ENCODE data around the gene SNTN. TPM values are rescaled to one million over a fixed set of nuclear protein-coding genes. Genes with fewer than 3 reads are reported as not detected.

Gene SNTN
- total RNA-seq, 1 donor from 2014 or later: not detected

GRCh38 chr3:63662500-63662899 lies 10.0 kb downstream of the SNTN start:
- Mint-ChIP-seq H3K9me3 (ENCODE audit: low read depth) (no peaks in the 10 kb centered on the region), H3K36me3 (ENCODE audit: low read depth) (no peaks in the 10 kb centered on the region), H3K4me3 (ENCODE audit: unreplicated experiment) (no peak overlapping the region), H3K27me3 (ENCODE audit: low read depth) (peaks cover 6% of the 10 kb centered on the region), H3K4me1 (ENCODE audit: low read depth) (no peaks in the 10 kb centered on the region), H3K27ac (ENCODE audit: unreplicated experiment) (no peak overlapping the region)
- TF ChIP-seq CTCF (IDR thresholded peaks at IDR 0.05): no peak
- DNase-seq (ENCODE audit: low spot score): no peak

GRCh38 chr3:63670544-63670943 lies 18.1 kb downstream of the SNTN start:
- no peak for DNase-seq (ENCODE audit: low spot score)
- no peaks in the 10 kb centered on the region for H3K4me1 Mint-ChIP-seq (ENCODE audit: low read depth)
- H3K27me3 Mint-ChIP-seq (ENCODE audit: low read depth): peaks cover 8% of the 10 kb centered on the region
- H3K36me3 Mint-ChIP-seq (ENCODE audit: low read depth): no peaks in the 10 kb centered on the region
- no peak overlapping the region for H3K27ac Mint-ChIP-seq (ENCODE audit: unreplicated experiment)
- no peak overlapping the region for H3K4me3 Mint-ChIP-seq (ENCODE audit: unreplicated experiment)
- H3K9me3 Mint-ChIP-seq (ENCODE audit: low read depth): no peaks in the 10 kb centered on the region
- TF ChIP-seq CTCF (IDR thresholded peaks at IDR 0.05): no peak

GRCh38 chr3:63673111-63673510 lies 20.6 kb downstream of the SNTN start:
- Mint-ChIP-seq H3K27ac (ENCODE audit: unreplicated experiment) (no peak overlapping the region), H3K27me3 (ENCODE audit: low read depth) (peaks cover 8% of the 10 kb centered on the region), H3K4me1 (ENCODE audit: low read depth) (no peaks in the 10 kb centered on the region), H3K4me3 (ENCODE audit: unreplicated experiment) (no peak overlapping the region), H3K36me3 (ENCODE audit: low read depth) (no peaks in the 10 kb centered on the region), H3K9me3 (ENCODE audit: low read depth) (no peaks in the 10 kb centered on the region)
- DNase-seq (ENCODE audit: low spot score): no peak
- TF ChIP-seq CTCF (IDR thresholded peaks at IDR 0.05): no peak

- H3K27ac Mint-ChIP-seq (ENCODE audit: unreplicated experiment): no peak overlapping the region
- DNase-seq (ENCODE audit: low spot score): no peak
- no peak overlapping the region for H3K4me3 Mint-ChIP-seq (ENCODE audit: unreplicated experiment)
Observed at GRCh38 chr3:63674586-63674985, 22.1 kb downstream of the SNTN start.

GRCh38 chr3:63679186-63679585 lies 26.7 kb downstream of the SNTN start:
- no peak overlapping the region for H3K4me3 Mint-ChIP-seq (ENCODE audit: unreplicated experiment)
- no peaks in the 10 kb centered on the region for H3K9me3 Mint-ChIP-seq (ENCODE audit: low read depth)
- no peak for TF ChIP-seq CTCF (IDR thresholded peaks at IDR 0.05)
- DNase-seq (ENCODE audit: low spot score): no peak
- H3K27me3 Mint-ChIP-seq (ENCODE audit: low read depth): peaks cover 10% of the 10 kb centered on the region
- H3K4me1 Mint-ChIP-seq (ENCODE audit: low read depth): no peaks in the 10 kb centered on the region
- no peaks in the 10 kb centered on the region for H3K36me3 Mint-ChIP-seq (ENCODE audit: low read depth)
- H3K27ac Mint-ChIP-seq (ENCODE audit: unreplicated experiment): no peak overlapping the region

More at GRCh38 chr3:63674586-63674985, 22.1 kb downstream of the SNTN start:
- no peak for TF ChIP-seq CTCF (IDR thresholded peaks at IDR 0.05)
- Mint-ChIP-seq H3K9me3 (ENCODE audit: low read depth) (no peaks in the 10 kb centered on the region), H3K36me3 (ENCODE audit: low read depth) (no peaks in the 10 kb centered on the region), H3K4me1 (ENCODE audit: low read depth) (no peaks in the 10 kb centered on the region), H3K27me3 (ENCODE audit: low read depth) (peaks cover 7% of the 10 kb centered on the region)

All from chondrocyte (in vitro differentiated cells).